Stomach (tissue), 4 donors: ENCODE measurements around the gene RIMS3.

Experiments
- POLR2AphosphoS5 ChIP-seq, 3 donors: sonication (generic); formaldehyde crosslinking; IDR thresholded peaks; one replicate each; pipeline ENCODE4 v1.6.1; 2016; ENCODE audit warnings: antibody characterized with exemption in 3 of 3
- TF ChIP-seq, protein P1 (sequence below), 7 experiments: fragments of 450-650 bp in 4 of 7; fragments of 200-600 bp in 3 of 7; sonication (generic) in 3 of 7; IDR thresholded peaks; one replicate each; pipeline ENCODE4 v1.5.1; 2016 to 2019; ENCODE audit warnings: antibody characterized with exemption in 7 of 7, control low read depth in 2 of 7, mild to moderate bottlenecking in 1 of 7

- TF ChIP-seq, protein P1, sequence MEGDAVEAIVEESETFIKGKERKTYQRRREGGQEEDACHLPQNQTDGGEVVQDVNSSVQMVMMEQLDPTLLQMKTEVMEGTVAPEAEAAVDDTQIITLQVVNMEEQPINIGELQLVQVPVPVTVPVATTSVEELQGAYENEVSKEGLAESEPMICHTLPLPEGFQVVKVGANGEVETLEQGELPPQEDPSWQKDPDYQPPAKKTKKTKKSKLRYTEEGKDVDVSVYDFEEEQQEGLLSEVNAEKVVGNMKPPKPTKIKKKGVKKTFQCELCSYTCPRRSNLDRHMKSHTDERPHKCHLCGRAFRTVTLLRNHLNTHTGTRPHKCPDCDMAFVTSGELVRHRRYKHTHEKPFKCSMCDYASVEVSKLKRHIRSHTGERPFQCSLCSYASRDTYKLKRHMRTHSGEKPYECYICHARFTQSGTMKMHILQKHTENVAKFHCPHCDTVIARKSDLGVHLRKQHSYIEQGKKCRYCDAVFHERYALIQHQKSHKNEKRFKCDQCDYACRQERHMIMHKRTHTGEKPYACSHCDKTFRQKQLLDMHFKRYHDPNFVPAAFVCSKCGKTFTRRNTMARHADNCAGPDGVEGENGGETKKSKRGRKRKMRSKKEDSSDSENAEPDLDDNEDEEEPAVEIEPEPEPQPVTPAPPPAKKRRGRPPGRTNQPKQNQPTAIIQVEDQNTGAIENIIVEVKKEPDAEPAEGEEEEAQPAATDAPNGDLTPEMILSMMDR (IDR thresholded peaks at IDR 0.05) = no peak
- no peak for TF ChIP-seq POLR2AphosphoS5 (IDR thresholded peaks at IDR 0.05)
Observed at GRCh38 chr1:40697436-40697835, 32.0 kb upstream of the RIMS3 start.
